Measurements from ENCODE around the gene PLCB1.

The PLCB1 gene

GRCh38 chr20:8305449-8305978 lies 173.4 kb downstream of the PLCB1 start:
- DNase-seq = peak; percentile 56

GRCh38 chr20:8306937-8307336 lies 174.9 kb downstream of the PLCB1 start:
- no peak for DNase-seq

- DNase-seq = no peak
Observed at GRCh38 chr20:8309634-8310033, 177.6 kb downstream of the PLCB1 start.

GRCh38 chr20:8310618-8311017 lies 178.6 kb downstream of the PLCB1 start:
- DNase-seq = no peak

- no peak for DNase-seq
Observed at GRCh38 chr20:8313073-8313472, 181.0 kb downstream of the PLCB1 start.

GRCh38 chr20:8315639-8316573 lies 183.8 kb downstream of the PLCB1 start:
- no peak for DNase-seq

- no peak for DNase-seq
Observed at GRCh38 chr20:8317448-8317847, 185.4 kb downstream of the PLCB1 start.

- no peak for DNase-seq
Observed at GRCh38 chr20:8318965-8319625, 187.0 kb downstream of the PLCB1 start.

- no peak for DNase-seq
Observed at GRCh38 chr20:8320306-8320705, 188.2 kb downstream of the PLCB1 start.

- no peak for DNase-seq
Observed at GRCh38 chr20:8321001-8321400, 188.9 kb downstream of the PLCB1 start.

- DNase-seq = no peak
Observed at GRCh38 chr20:8322662-8323217, 190.7 kb downstream of the PLCB1 start.

- no peak for DNase-seq
Observed at GRCh38 chr20:8326191-8326590, 194.1 kb downstream of the PLCB1 start.

- DNase-seq = no peak
Observed at GRCh38 chr20:8326899-8327298, 194.8 kb downstream of the PLCB1 start.

- no peak for DNase-seq
Observed at GRCh38 chr20:8328189-8328588, 196.1 kb downstream of the PLCB1 start.

GRCh38 chr20:8330319-8330784 lies 198.3 kb downstream of the PLCB1 start:
- no peak for DNase-seq

GRCh38 chr20:8330785-8331695 lies 199.0 kb downstream of the PLCB1 start:
- DNase-seq = no peak

- no peak for DNase-seq
Observed at GRCh38 chr20:8331740-8332412, 199.8 kb downstream of the PLCB1 start.

- no peak for DNase-seq
Observed at GRCh38 chr20:8334641-8335040, 202.6 kb downstream of the PLCB1 start.

GRCh38 chr20:8335059-8335458 lies 203.0 kb downstream of the PLCB1 start:
- DNase-seq = no peak

GRCh38 chr20:8335495-8336195 lies 203.6 kb downstream of the PLCB1 start:
- no peak for DNase-seq

GRCh38 chr20:8339349-8339748 lies 207.3 kb downstream of the PLCB1 start:
- DNase-seq = no peak
